Measurements from ENCODE around the gene TBX2.

DNA sequence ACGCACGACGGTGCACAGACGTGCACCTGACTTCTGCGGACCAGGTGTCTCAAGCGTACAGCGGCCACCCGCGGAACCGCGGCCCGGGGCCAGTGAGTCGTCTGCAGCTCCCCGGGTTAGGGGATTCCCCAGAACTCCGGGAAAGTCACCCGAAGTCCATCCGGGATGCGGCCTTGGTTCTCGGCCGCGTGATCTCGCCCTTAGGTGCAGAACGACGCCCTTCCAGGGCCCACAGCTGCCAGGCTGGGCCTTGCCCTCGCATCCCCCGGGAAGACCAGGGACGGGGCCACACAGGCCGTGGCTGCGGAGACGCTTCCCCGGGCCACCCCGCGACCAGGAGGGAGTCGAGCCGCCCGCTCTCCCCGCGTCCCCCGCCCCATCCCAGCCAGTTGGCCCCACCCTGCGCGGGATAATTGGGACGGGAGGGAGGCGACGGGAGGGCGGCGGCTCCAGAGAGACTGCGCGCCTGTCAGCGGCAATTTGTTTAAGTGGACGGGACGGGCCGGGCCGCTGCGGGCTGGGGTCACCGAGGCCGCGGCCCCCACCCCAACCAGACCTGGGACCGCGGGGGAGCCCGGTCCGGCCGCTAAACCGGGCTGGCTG, 3.6 kb upstream of the TBX2 start:
- TF ChIP-seq, protein P1, sequence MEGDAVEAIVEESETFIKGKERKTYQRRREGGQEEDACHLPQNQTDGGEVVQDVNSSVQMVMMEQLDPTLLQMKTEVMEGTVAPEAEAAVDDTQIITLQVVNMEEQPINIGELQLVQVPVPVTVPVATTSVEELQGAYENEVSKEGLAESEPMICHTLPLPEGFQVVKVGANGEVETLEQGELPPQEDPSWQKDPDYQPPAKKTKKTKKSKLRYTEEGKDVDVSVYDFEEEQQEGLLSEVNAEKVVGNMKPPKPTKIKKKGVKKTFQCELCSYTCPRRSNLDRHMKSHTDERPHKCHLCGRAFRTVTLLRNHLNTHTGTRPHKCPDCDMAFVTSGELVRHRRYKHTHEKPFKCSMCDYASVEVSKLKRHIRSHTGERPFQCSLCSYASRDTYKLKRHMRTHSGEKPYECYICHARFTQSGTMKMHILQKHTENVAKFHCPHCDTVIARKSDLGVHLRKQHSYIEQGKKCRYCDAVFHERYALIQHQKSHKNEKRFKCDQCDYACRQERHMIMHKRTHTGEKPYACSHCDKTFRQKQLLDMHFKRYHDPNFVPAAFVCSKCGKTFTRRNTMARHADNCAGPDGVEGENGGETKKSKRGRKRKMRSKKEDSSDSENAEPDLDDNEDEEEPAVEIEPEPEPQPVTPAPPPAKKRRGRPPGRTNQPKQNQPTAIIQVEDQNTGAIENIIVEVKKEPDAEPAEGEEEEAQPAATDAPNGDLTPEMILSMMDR (tag by site-specific recombination; IDR thresholded peaks at IDR 0.05): no peak
- TF ChIP-seq, protein P2, sequence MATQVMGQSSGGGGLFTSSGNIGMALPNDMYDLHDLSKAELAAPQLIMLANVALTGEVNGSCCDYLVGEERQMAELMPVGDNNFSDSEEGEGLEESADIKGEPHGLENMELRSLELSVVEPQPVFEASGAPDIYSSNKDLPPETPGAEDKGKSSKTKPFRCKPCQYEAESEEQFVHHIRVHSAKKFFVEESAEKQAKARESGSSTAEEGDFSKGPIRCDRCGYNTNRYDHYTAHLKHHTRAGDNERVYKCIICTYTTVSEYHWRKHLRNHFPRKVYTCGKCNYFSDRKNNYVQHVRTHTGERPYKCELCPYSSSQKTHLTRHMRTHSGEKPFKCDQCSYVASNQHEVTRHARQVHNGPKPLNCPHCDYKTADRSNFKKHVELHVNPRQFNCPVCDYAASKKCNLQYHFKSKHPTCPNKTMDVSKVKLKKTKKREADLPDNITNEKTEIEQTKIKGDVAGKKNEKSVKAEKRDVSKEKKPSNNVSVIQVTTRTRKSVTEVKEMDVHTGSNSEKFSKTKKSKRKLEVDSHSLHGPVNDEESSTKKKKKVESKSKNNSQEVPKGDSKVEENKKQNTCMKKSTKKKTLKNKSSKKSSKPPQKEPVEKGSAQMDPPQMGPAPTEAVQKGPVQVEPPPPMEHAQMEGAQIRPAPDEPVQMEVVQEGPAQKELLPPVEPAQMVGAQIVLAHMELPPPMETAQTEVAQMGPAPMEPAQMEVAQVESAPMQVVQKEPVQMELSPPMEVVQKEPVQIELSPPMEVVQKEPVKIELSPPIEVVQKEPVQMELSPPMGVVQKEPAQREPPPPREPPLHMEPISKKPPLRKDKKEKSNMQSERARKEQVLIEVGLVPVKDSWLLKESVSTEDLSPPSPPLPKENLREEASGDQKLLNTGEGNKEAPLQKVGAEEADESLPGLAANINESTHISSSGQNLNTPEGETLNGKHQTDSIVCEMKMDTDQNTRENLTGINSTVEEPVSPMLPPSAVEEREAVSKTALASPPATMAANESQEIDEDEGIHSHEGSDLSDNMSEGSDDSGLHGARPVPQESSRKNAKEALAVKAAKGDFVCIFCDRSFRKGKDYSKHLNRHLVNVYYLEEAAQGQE (tag by site-specific recombination; IDR thresholded peaks at IDR 0.05): no peak
- TF ChIP-seq, protein P3, sequence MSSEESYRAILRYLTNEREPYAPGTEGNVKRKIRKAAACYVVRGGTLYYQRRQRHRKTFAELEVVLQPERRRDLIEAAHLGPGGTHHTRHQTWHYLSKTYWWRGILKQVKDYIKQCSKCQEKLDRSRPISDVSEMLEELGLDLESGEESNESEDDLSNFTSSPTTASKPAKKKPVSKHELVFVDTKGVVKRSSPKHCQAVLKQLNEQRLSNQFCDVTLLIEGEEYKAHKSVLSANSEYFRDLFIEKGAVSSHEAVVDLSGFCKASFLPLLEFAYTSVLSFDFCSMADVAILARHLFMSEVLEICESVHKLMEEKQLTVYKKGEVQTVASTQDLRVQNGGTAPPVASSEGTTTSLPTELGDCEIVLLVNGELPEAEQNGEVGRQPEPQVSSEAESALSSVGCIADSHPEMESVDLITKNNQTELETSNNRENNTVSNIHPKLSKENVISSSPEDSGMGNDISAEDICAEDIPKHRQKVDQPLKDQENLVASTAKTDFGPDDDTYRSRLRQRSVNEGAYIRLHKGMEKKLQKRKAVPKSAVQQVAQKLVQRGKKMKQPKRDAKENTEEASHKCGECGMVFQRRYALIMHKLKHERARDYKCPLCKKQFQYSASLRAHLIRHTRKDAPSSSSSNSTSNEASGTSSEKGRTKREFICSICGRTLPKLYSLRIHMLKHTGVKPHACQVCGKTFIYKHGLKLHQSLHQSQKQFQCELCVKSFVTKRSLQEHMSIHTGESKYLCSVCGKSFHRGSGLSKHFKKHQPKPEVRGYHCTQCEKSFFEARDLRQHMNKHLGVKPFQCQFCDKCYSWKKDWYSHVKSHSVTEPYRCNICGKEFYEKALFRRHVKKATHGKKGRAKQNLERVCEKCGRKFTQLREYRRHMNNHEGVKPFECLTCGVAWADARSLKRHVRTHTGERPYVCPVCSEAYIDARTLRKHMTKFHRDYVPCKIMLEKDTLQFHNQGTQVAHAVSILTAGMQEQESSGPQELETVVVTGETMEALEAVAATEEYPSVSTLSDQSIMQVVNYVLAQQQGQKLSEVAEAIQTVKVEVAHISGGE (tag by site-specific recombination; conservative IDR thresholded peaks at IDR 0.05; ENCODE audit: low read depth): no peak
- no peak for TF ChIP-seq ZNF121 (tag by site-specific recombination; IDR thresholded peaks at IDR 0.05)
- no peak for TF ChIP-seq PRDM1 (tag by site-specific recombination; IDR thresholded peaks at IDR 0.05)
- TF ChIP-seq ZNF426 (tag by site-specific recombination; IDR thresholded peaks at IDR 0.05): no peak
- no peak for TF ChIP-seq BCL11A (tag by site-specific recombination; IDR thresholded peaks at IDR 0.05; ENCODE audit: low read depth)
- TF ChIP-seq ZNF626 (tag by site-specific recombination; IDR thresholded peaks at IDR 0.05): no peak
- no peak for TF ChIP-seq YY1 (tag by site-specific recombination; IDR thresholded peaks at IDR 0.05)
- TF ChIP-seq ZNF776 (tag by site-specific recombination; IDR thresholded peaks at IDR 0.05; ENCODE audit: borderline replicate concordance): no peak
